Panc1 (cell line): ENCODE results near the gene MINDY4. TPM values are rescaled to one million over a fixed set of nuclear protein-coding genes. Genes with fewer than 3 reads are reported as not detected.

Source experiments
- ATAC-seq: fragments of 200-7000 bp; cut with Tn5 transposase; 2 replicates; pipeline ENCODE4 v1.9.1; 2020; ENCODE audit warnings: mild to moderate bottlenecking, moderate library complexity
- Bru-seq: library from RNA; stranded (reverse); fragments of 400-500 nt; gene quantifications from one replicate; lab custom pipeline; 2021; lab: Mats Ljungman, UMichigan
- BruChase-seq, 2 experiments: library from RNA; stranded (reverse); fragments of 400-500 nt; gene quantifications; one replicate each; lab custom pipeline; 2021; lab: Mats Ljungman, UMichigan
- BruUV-seq: library from RNA; stranded (reverse); fragments of 400-500 nt; replicated peaks from 2 replicates; lab custom pipeline; 2021; lab: Mats Ljungman, UMichigan
- CTCF ChIA-PET: fragments of 300-600 bp; sonication (Branson Sonifier 250); formaldehyde crosslinking; loops from one replicate; lab custom pipeline; 2022; ENCODE audit warnings: antibody characterized with exemption; lab: Charles Lee
- POLR2A ChIA-PET: fragments of 300-600 bp; sonication (Branson Sonifier 250); formaldehyde crosslinking; loops from one replicate; lab custom pipeline; 2022; ENCODE audit warnings: antibody characterized with exemption; lab: Charles Lee
- DNase-seq: peaks from one replicate; pipeline ENCODE4 v3.0.0-alpha.2; 2010; ENCODE audit warnings: low read depth, low spot score
- H3K27ac ChIP-seq: 2 replicates; pipeline ENCODE4 v1.5.1; 2011; ENCODE audit warnings: mild to moderate bottlenecking, low read length, inconsistent platforms
- H3K27me3 ChIP-seq: fragments of 200-500 bp; sonication (Bioruptor generic); 2 replicates; pipeline ENCODE4 v1.6.0; 2014; ENCODE audit warnings: low read length, inconsistent platforms; ENCODE audit not compliant: control insufficient read depth, insufficient read depth
- H3K36me3 ChIP-seq: fragments of 200-500 bp; sonication (Bioruptor generic); 2 replicates; pipeline ENCODE4 v1.5.1; 2014; ENCODE audit warnings: inconsistent platforms, mild to moderate bottlenecking, low read length, moderate library complexity; ENCODE audit not compliant: control insufficient read depth, insufficient read depth
- H3K4me1 ChIP-seq: 2 replicates; pipeline ENCODE4 v1.5.1; 2011; ENCODE audit warnings: inconsistent platforms, mild to moderate bottlenecking, low read length, moderate library complexity; ENCODE audit not compliant: control insufficient read depth, insufficient read depth
- H3K4me3 ChIP-seq, 2 experiments: 2 replicates each; pipeline ENCODE4 v1.5.1; 2011 to 2012; ENCODE audit warnings: low read depth in 2 of 2, low read length in 2 of 2, mild to moderate bottlenecking in 2 of 2, inconsistent platforms in 1 of 2, moderate library complexity in 1 of 2
- H3K9me3 ChIP-seq: fragments of 200-500 bp; sonication (Bioruptor generic); 2 replicates; pipeline ENCODE4 v1.5.1; 2014; ENCODE audit warnings: low read depth, mild to moderate bottlenecking, inconsistent platforms, low read length, moderate library complexity; ENCODE audit not compliant: control insufficient read depth, insufficient read depth
- CTCF ChIP-seq: fragments of 450-650 bp; IDR thresholded peaks from 2 replicates; pipeline ENCODE4 v1.5.1; 2017; ENCODE audit warnings: mild to moderate bottlenecking
- POLR2AphosphoS5 ChIP-seq: IDR thresholded peaks from 2 replicates; pipeline ENCODE4 v1.6.1; 2012; ENCODE audit warnings: mild to moderate bottlenecking, low read depth, low read length, moderate library complexity
- SIN3A ChIP-seq: IDR thresholded peaks from 2 replicates; pipeline ENCODE4 v1.6.1; 2012; ENCODE audit warnings: low read depth, mild to moderate bottlenecking, low read length, moderate library complexity, borderline replicate concordance; ENCODE audit not compliant: insufficient read depth
- TCF7L2 ChIP-seq: IDR thresholded peaks from 2 replicates; pipeline ENCODE4 v1.6.1; 2011; ENCODE audit warnings: mild to moderate bottlenecking, low read depth, low read length, inconsistent platforms
- in situ Hi-C: cut with HindIII; loops from 2 replicates; pipeline ENCODE4 v1.10.0; 2016; ENCODE audit warnings: low sequenced_read_pairs, low pct_unique_long_range_greater_than_20kb
- intact Hi-C: fragments of 100-400 bp; cut with micrococcal nuclease; formaldehyde crosslinking; loops from one replicate; pipeline ENCODE4 v1.10.0; 2022; ENCODE audit not compliant: unreplicated experiment
- long read RNA-seq: library from polyadenylated mRNA; unstranded; transcript quantifications from one replicate; pipeline ENCODE4 v2.0.0, GENCODE V29; 2021; ENCODE audit not compliant: unreplicated experiment
- polyA plus RNA-seq: library from polyadenylated mRNA; unstranded; fragments of >200 nt; gene quantifications from one replicate; pipeline ENCODE4 v1.2.1, GENCODE V29; 2012; ENCODE audit warnings: missing spikeins; ENCODE audit not compliant: insufficient read length
- total RNA-seq: library from RNA; stranded (reverse); gene quantifications from one replicate; pipeline ENCODE4 v1.2.1, GENCODE V29; 2021; ENCODE audit not compliant: unreplicated experiment
- TF ChIP-seq, protein P1 (sequence below), 2 experiments: IDR thresholded peaks; 2 replicates each; pipeline ENCODE4 v1.6.1; 2011 to 2012; ENCODE audit warnings: low read depth in 2 of 2, control low read depth in 1 of 2, low read length in 1 of 2, mild to moderate bottlenecking in 1 of 2, moderate library complexity in 1 of 2; ENCODE audit not compliant: insufficient read depth in 1 of 2

The MINDY4 gene
- total RNA-seq (6.2 TPM), Bru-seq, nascent RNA (percentile 46 among the genes with signal in this experiment), BruChase-seq, experiment 1, labeled RNA remaining after a 2-hour chase (percentile 75 among the genes with signal in this experiment), BruChase-seq, experiment 2, labeled RNA remaining after a 6-hour chase (percentile 72 among the genes with signal in this experiment)
- 5.6 TPM for polyA plus RNA-seq
- long read RNA-seq, partial matches to known transcripts, result 0 of 3 reads
- long read RNA-seq, other reads (novel, unspliced or antisense), result 2 of 3 reads

GRCh38 chr7:30771174-30771879 lies at the start of gene MINDY4:
MINDY4 (plus strand) TSS chr7:30771417; CDS start chr7:30771494, 77 bp downstream.
- TF ChIP-seq TCF7L2 (no peak), CTCF (no peak), POLR2AphosphoS5 (peak; percentile 72), SIN3A (peak; percentile 83; the same call in 1 of the 2 replicates)
- TF ChIP-seq, protein P1, sequence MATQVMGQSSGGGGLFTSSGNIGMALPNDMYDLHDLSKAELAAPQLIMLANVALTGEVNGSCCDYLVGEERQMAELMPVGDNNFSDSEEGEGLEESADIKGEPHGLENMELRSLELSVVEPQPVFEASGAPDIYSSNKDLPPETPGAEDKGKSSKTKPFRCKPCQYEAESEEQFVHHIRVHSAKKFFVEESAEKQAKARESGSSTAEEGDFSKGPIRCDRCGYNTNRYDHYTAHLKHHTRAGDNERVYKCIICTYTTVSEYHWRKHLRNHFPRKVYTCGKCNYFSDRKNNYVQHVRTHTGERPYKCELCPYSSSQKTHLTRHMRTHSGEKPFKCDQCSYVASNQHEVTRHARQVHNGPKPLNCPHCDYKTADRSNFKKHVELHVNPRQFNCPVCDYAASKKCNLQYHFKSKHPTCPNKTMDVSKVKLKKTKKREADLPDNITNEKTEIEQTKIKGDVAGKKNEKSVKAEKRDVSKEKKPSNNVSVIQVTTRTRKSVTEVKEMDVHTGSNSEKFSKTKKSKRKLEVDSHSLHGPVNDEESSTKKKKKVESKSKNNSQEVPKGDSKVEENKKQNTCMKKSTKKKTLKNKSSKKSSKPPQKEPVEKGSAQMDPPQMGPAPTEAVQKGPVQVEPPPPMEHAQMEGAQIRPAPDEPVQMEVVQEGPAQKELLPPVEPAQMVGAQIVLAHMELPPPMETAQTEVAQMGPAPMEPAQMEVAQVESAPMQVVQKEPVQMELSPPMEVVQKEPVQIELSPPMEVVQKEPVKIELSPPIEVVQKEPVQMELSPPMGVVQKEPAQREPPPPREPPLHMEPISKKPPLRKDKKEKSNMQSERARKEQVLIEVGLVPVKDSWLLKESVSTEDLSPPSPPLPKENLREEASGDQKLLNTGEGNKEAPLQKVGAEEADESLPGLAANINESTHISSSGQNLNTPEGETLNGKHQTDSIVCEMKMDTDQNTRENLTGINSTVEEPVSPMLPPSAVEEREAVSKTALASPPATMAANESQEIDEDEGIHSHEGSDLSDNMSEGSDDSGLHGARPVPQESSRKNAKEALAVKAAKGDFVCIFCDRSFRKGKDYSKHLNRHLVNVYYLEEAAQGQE (IDR thresholded peaks at IDR 0.05; ENCODE audit: insufficient read depth in 1 of 2, low read depth in 2 of 2, low read length in 1 of 2), result 0 out of 4 replicates have a peak, but pooled peaks of 1 of the 2 experiments have one; percentile 25
- Histone ChIP-seq H3K4me1 (peaks cover 8% of the 10 kb centered on the region), H3K9me3 (no peaks in the 10 kb centered on the region), H3K36me3 (no peaks in the 10 kb centered on the region; the same call in 1 of the 2 replicates), H3K27ac (peak within 1 kb of the TSS; percentile 81), H3K27me3 (no peaks in the 10 kb centered on the region; the same call in 1 of the 2 replicates), H3K4me3 (peak within 1 kb of the TSS; percentile 70 to 75)
- BruUV-seq, result no TSS peak
- ATAC-seq, result peak; percentile 99
- intact Hi-C loops, result no loop called here
- POLR2A ChIA-PET, result interaction anchor here (0.7 kb wide), 1 partner anchor 200 kb away, joined by 12 read pairs; no protein-coding TSS in a partner anchor
- in situ Hi-C loops, result no loop called here
- CTCF ChIA-PET, result no interaction called here
- DNase-seq, result no peak

DNA sequence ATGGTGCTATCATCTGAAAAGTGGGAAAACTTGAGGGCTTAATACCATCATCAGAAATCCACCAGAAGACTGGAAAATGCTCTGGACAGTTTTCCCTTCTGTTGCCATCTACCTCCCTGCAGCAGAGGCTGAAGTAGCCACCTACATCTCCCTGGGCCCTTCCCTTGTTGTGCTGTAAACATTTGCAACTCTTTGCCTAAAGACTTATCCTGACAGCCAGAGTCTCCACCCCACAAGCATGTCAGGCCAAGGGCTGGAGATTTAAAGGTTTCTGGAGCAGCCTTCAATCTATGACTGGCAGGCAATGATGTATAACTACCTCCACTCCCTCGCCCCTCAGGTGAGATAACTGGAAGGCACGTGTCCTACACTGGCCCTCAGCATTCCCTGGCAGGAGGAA lies 49.0 kb upstream of the MINDY4 start:
- Histone ChIP-seq H3K36me3 (no peaks in the 10 kb centered on the region), H3K4me1 (no peaks in the 10 kb centered on the region), H3K27me3 (peaks cover 6% of the 10 kb centered on the region; the same call in 1 of the 2 replicates), H3K4me3 (no peak overlapping the region), H3K9me3 (peaks cover 6% of the 10 kb centered on the region; the same call in 1 of the 2 replicates), H3K27ac (no peak overlapping the region)
- in situ Hi-C loops (no loop called here), intact Hi-C loops (no loop called here)
- ChIA-PET POLR2A (no interaction called here), CTCF (no interaction called here)
- no TSS peak for BruUV-seq
- no peak; the same call in 1 of the 2 replicates for ATAC-seq
- TF ChIP-seq CTCF, result no peak
- TF ChIP-seq SIN3A, result no peak
- TF ChIP-seq TCF7L2, result no peak
- TF ChIP-seq, protein P1 (IDR thresholded peaks at IDR 0.05; ENCODE audit: insufficient read depth in 1 of 2, low read depth in 2 of 2, low read length in 1 of 2), result no peak
- TF ChIP-seq POLR2AphosphoS5, result no peak
- DNase-seq, result no peak
